Small intestine (tissue), 7 donors: ENCODE data around the gene GYPC. TPM values are rescaled to one million over a fixed set of nuclear protein-coding genes. Genes with fewer than 3 reads are reported as not detected.
"Not testable (repeated sequence)": the region's sequence is repeated elsewhere in the genome, so short reads cannot be mapped to it uniquely, and the experiment has no call there.

Experiments
- DNase-seq, 2 donors: peaks; one replicate each; pipeline versions ENCODE4 v3.0.0 to v3.0.0-alpha.2; 2013
- FAIRE-seq: peaks from 2 replicates; lab custom pipeline; 2012; peaks lifted over from hg19 to GRCh38; lab: Jason Lieb, UNC
- H3K27ac ChIP-seq, 3 donors: one replicate each; pipeline ENCODE4 v1.5.1; 2013; ENCODE audit warnings: low read length in 2 of 3, mild to moderate bottlenecking in 2 of 3, control low read depth in 1 of 3, inconsistent platforms in 1 of 3, low read depth in 1 of 3, moderate library complexity in 1 of 3
- H3K27me3 ChIP-seq, 3 donors: one replicate each; pipeline ENCODE4 v1.6.1; 2013; ENCODE audit warnings: low read length in 3 of 3, inconsistent platforms in 1 of 3; ENCODE audit not compliant: control insufficient read depth in 3 of 3, insufficient read depth in 3 of 3
- H3K36me3 ChIP-seq, 3 donors: one replicate each; pipeline ENCODE4 v1.6.1; 2013; ENCODE audit warnings: low read length in 3 of 3, inconsistent platforms in 1 of 3, low read depth in 1 of 3, mild to moderate bottlenecking in 1 of 3, moderate library complexity in 1 of 3; ENCODE audit not compliant: control insufficient read depth in 3 of 3, insufficient read depth in 2 of 3
- H3K4me1 ChIP-seq, 3 donors: one replicate each; pipeline ENCODE4 v1.6.1; 2013; ENCODE audit warnings: low read length in 2 of 3, inconsistent platforms in 1 of 3, low read depth in 1 of 3, mild to moderate bottlenecking in 1 of 3, moderate library complexity in 1 of 3; ENCODE audit not compliant: control insufficient read depth in 3 of 3, insufficient read depth in 2 of 3
- H3K4me3 ChIP-seq, 3 donors: one replicate each; pipeline ENCODE4 v1.5.1; 2013; ENCODE audit warnings: low read length in 3 of 3, control low read depth in 1 of 3, inconsistent platforms in 1 of 3, low read depth in 1 of 3, mild to moderate bottlenecking in 1 of 3, moderate library complexity in 1 of 3
- H3K9me3 ChIP-seq, 2 donors: one replicate each; pipeline ENCODE4 v1.6.1; 2013; ENCODE audit warnings: low read depth in 1 of 2, low read length in 1 of 2; ENCODE audit not compliant: control insufficient read depth in 2 of 2, insufficient read depth in 1 of 2
- WGBS, 3 donors: extraction: QIAGEN DNeasy Blood & Tissue Kit; methylation state at CpG; one replicate each; pipeline ENCODE4 v1.1.7; 2013; 5-methylcytosine and 5-hydroxymethylcytosine counted together
- polyA plus RNA-seq, 4 donors: library from polyadenylated mRNA; stranded (reverse) in 3 of 4; unstranded in 1 of 4; fragments of 200-250 nt in 3 of 4; fragments of 120-200 nt in 1 of 4; gene quantifications; one replicate each; pipeline versions ENCODE4 v1.2.1 to v1.2.3, GENCODE V29; 2013
- donor health status: healthy with polysubstance abuse.
- donor health status: control.
- donor health status: control.
- donor health status: Bipolar disorder and iron deficiency.
- donor health status: healthy.

The GYPC gene
- polyA plus RNA-seq, 4 donors = 4.5 to 50.5 (median 29.2) TPM

DNA sequence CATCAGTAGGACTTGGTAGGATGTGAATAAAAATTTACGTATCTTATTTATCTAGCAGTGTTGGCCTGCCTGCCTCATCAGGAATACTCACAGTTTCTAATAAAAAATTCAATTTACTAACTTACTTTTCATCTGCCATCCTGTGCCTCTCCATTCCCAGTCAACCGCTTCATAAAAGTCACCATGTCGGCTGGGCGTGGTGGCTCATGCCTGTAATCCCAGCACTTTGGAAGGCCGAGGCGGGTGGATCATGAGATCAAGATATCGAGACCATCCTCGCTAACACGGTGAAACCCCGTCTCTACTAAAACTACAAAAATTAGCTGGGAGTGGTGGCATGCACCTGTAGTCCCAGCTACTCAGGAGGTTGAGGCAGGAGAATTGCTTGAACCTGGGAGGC, 61.3 kb downstream of the GYPC start:
- H3K27ac ChIP-seq, FAIRE-seq, H3K4me3 ChIP-seq, H3K9me3 ChIP-seq, H3K4me1 ChIP-seq, H3K27me3 ChIP-seq, H3K36me3 ChIP-seq, DNase-seq: not testable (repeated sequence)
- 95 to 97% (median 95%) methylated on average over 10 of the region's 10 CpGs for WGBS, 3 donors

DNA sequence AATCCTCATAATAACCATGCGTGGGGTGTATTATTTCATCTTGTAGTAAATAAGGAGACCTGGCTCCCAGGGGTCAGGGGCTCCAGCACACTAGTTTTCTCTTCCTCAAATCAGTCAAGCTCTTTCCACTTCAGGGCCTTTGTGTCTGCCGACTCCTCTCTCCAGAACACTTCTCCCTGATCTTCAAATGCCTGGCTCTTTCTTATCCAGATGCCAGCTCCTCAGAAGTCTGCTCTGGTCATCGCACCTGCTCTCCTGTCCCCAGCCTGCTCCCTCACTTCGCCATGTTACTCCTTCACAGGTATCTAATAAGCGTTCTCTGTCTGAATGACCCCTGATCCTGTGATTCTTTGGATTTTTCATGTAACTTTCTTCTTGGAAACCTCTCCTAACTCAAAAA, 62.0 kb downstream of the GYPC start:
- DNase-seq (no peak), FAIRE-seq (no peak)
- 89 to 94% (median 91%) methylated on average over 5 of the region's 5 CpGs for WGBS, 3 donors
- Histone ChIP-seq H3K9me3 (no peaks in the 10 kb centered on the region), H3K36me3 (no peaks in the 10 kb centered on the region), H3K4me1 (no peaks in the 10 kb centered on the region), H3K27ac (no peak overlapping the region), H3K27me3 (no peaks in the 10 kb centered on the region), H3K4me3 (no peak overlapping the region)

DNA sequence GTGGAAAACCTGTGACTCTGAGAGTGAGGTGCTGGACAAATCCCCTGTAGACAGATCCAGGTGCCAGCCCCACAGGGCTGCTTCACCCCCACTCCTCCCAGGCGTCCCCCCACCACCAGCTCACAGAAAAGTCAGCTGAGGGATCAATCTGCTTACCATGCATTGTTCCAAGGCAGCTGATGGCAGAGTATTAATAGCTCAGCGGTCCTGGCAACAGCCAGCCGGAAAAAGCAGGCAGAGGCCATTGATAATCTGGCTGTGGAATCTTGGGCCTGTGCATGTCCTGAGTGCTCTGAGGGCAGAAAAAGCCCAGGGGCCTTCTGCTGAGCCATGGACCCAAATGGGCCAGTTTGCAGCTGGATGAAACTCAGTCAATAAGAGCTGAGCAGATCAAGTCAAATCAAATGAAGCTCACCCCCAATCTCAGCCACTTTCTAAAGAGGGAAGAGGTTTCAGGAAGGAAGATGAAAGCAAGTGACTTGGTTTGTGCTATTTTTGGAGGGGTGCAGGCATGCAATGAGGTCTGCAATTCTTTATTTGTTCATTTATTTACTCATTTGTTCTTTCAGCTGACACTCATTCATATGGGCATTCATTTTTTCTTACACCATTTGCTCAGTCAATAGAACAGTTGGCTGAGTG, 63.4 kb downstream of the GYPC start:
- WGBS, 3 donors = 68 to 71% (median 68%) methylated on average over 3 of the region's 3 CpGs
- no peak overlapping the region for H3K27ac ChIP-seq
- no peaks in the 10 kb centered on the region for H3K27me3 ChIP-seq
- FAIRE-seq (no peak), DNase-seq (no peak)
- no peaks in the 10 kb centered on the region for H3K9me3 ChIP-seq
- no peaks in the 10 kb centered on the region for H3K36me3 ChIP-seq
- no peaks in the 10 kb centered on the region for H3K4me1 ChIP-seq
- H3K4me3 ChIP-seq = no peak overlapping the region

DNA sequence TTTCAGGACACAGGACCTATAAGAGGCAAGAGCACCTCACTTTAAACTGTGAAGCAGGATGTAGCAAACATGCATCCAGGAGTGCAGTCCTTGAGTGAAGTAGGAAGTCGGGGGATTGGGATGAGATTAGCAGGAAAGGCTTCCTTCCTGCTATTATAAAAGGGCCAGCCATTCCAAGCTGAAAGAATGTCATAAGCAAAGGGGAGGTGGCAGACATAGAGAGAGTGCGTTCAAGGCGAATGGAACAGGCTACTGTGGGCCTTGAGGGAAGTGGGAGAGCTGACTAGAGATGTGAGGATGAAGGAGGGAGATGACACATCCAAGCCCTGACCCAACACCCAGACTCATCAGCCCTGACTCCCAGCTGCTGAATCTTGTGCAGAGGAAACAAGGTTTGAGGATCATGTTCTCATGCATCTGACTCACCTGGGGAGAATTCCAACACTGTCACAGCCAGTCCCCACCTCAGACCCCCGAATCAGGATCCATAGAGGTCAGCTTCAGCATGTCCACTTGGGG, 63.9 kb downstream of the GYPC start:
- FAIRE-seq (no peak), DNase-seq (no peak)
- no peaks in the 10 kb centered on the region for H3K36me3 ChIP-seq
- no peaks in the 10 kb centered on the region for H3K9me3 ChIP-seq
- no peaks in the 10 kb centered on the region for H3K27me3 ChIP-seq
- no peak overlapping the region for H3K4me3 ChIP-seq
- 61 to 65% (median 64%) methylated on average over 4 of the region's 4 CpGs for WGBS, 3 donors
- H3K4me1 ChIP-seq = no peaks in the 10 kb centered on the region
- no peak overlapping the region for H3K27ac ChIP-seq

DNA sequence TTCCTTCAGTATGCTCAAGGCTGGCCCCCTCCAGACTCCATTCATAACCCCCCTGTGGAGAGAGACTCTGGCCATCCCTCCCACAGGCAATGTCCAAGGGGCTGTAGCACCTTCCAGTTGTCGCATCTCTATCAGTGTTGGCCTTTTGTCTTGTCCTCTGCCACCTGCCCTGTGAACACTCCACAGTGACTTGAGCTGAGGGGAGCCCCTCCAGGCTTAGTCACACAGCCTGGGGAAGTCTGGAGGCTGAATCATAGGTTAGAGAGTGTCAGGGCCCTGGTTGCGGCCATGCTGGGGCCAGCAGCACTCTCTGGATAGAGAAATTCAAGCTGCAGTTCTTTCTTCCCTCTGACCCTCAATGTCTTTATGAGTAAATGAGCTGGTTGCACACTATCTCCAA, 64.7 kb downstream of the GYPC start:
- Histone ChIP-seq H3K4me1 (no peaks in the 10 kb centered on the region), H3K36me3 (no peaks in the 10 kb centered on the region), H3K27ac (no peak overlapping the region), H3K27me3 (no peaks in the 10 kb centered on the region), H3K4me3 (no peak overlapping the region), H3K9me3 (no peaks in the 10 kb centered on the region)
- FAIRE-seq = no peak
- WGBS, 3 donors = 92 to 97% (median 96%) methylated on average over 2 of the region's 2 CpGs
- no peak for DNase-seq

DNA sequence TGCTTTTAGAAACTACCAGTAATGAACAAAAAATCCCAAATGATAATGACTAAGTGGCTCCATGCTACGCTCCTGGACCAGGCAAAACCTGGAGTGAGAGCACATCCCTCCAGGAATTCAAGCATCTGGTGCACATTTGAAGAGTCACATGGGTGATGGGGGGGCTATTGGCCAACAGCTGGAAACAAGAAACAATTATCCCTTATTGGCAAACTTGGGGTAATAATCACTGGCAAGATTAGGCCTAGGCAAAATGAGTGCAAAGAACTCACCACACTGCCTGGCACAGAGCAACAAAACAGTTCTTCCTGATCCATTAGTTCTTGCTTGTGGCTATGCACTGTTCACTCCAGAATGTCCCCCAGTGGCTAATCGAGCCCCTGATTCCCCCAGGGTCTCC, 66.1 kb downstream of the GYPC start:
- no peak for FAIRE-seq
- Histone ChIP-seq H3K36me3 (no peaks in the 10 kb centered on the region), H3K27ac (no peak overlapping the region), H3K9me3 (no peaks in the 10 kb centered on the region), H3K4me1 (no peaks in the 10 kb centered on the region), H3K27me3 (no peaks in the 10 kb centered on the region), H3K4me3 (no peak overlapping the region)
- DNase-seq = no peak
- WGBS, 3 donors = 59 to 70% (median 69%) methylated on average over 2 of the region's 2 CpGs

DNA sequence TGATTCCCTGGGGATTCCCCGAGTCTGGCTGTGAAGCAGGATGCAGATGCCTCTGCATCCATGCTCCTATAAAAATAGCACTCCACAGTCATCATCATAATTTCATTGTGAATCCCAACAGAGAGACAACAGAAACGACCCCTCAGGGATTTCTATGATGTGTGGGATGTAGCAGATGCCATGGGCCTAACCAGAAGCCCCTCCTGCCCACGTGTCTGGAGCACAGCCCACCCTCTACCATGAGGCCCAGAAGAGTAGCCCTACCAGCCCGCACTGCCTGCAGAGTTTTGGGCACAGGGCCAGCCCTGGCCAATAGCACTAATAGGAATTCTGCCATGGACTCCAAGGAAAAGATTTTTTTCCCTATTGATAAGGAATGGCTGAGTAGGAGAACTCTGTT, 66.6 kb downstream of the GYPC start:
- WGBS, 3 donors = 55 to 60% (median 59%) methylated on average over 4 of the region's 4 CpGs
- FAIRE-seq (no peak), DNase-seq (no peak)
- Histone ChIP-seq H3K36me3 (no peaks in the 10 kb centered on the region), H3K4me1 (no peaks in the 10 kb centered on the region), H3K27me3 (no peaks in the 10 kb centered on the region), H3K27ac (no peak overlapping the region), H3K4me3 (no peak overlapping the region), H3K9me3 (no peaks in the 10 kb centered on the region)

DNA sequence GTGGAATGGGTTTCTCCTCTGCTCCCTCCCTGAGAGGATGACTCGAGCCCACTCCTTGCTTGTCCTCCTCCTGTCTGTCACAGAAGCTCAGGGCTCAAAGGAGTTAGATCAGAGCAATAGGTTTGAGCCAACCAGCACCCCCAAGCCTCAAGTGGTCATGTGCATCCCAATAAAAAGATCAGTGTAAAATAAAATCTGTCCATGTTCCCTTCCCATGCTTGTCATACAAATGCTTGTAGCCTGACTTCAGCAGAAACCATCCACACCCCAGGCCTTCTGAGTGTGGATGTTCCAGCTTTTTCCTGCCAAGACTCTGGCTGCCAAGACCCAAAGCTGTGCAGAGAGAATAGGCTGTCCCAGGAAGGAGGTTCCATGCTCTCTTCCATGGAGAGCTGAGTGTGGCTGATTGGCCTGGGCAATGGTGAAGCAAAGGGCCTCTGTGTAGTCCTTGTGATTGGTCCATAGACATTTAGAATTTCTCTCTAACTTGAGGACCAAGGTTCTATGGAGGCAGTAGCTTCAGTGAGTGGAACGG, 67.4 kb downstream of the GYPC start:
- 71 to 78% (median 72%) methylated on average over 2 of the region's 2 CpGs for WGBS, 3 donors
- H3K36me3 ChIP-seq = no peaks in the 10 kb centered on the region
- no peak for DNase-seq
- H3K4me1 ChIP-seq = no peaks in the 10 kb centered on the region
- no peak overlapping the region for H3K4me3 ChIP-seq
- no peaks in the 10 kb centered on the region for H3K27me3 ChIP-seq
- H3K9me3 ChIP-seq = no peaks in the 10 kb centered on the region
- H3K27ac ChIP-seq = no peak overlapping the region
- no peak for FAIRE-seq

DNA sequence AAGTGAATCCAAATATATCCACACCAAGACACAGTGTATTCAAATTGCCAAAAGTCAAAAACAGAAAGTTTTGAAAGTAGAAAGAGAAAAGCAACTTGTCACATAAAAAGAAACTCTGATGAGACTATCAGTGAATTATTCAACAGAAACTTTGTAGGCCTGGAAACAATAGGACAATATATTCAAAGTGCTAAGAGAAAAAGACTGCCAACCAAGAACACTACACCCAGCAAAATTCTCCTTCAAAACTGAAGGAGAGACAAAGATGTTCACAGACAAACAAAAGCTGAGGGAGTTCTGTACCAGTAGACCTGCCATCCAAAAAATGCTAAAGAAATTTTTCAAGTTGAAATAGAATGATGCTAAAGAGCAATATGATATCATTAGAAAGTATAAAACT, 69.6 kb downstream of the GYPC start:
- FAIRE-seq (no peak), DNase-seq (no peak)
- Histone ChIP-seq H3K4me3 (no peak overlapping the region), H3K4me1 (no peaks in the 10 kb centered on the region), H3K36me3 (no peaks in the 10 kb centered on the region), H3K27ac (no peak overlapping the region), H3K9me3 (no peaks in the 10 kb centered on the region), H3K27me3 (no peaks in the 10 kb centered on the region)
